Measurements from ENCODE around the gene RFTN1. TPM values are rescaled to one million over a fixed set of nuclear protein-coding genes. Genes with fewer than 3 reads are reported as not detected.

Gene RFTN1
- total and polyA plus RNA-seq, 9 of the 15 experiments (the other 6 are each of a cell fraction or from before 2014, with no cell fraction given), result 0.08 to 0.51 (median 0.11) TPM; not detected in 6

DNA sequence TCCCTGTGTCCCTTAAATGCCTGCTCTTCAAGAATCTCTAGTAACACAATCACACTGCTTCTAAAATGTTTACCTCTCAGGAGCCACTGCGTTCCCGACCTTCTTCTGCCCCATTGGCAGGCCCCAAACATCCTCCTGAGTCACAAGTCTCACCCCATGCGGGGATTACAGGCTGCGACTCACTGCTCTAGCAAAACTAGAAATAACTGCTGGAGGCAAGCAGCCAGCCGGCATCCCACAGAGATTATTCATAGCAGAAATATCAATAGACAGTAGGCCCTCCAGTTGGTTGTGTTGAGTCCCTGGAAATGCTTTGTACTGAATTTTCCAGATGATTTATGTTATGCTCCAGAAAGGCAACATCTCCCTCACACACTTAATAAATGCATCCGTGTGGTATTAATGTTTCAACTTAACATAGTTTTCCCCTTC is 64.8 kb downstream of the RFTN1 start:
- no peak overlapping the region for H3K9ac ChIP-seq (ENCODE audit: insufficient read depth in 1 of 2, low read depth in 2 of 2, low read length in 2 of 2)
- H3K9me3 ChIP-seq (replicated peaks; ENCODE audit: control insufficient read depth, insufficient read depth, low read depth, low read length), result no peaks in the 10 kb centered on the region
- H3K27ac ChIP-seq (ENCODE audit: extremely low read depth, low read depth, low read length), result no peak overlapping the region
- intact Hi-C loops (cut with micrococcal nuclease) (no loop called here), in situ Hi-C loops (cut with MboI) (no loop called here)
- H3K27me3 ChIP-seq (ENCODE audit: control insufficient read depth in 2 of 2, insufficient read depth in 2 of 2, low read length in 2 of 2), result peaks cover 12 to 22% of the 10 kb centered on the region in 2 experiments
- H3K4me1 ChIP-seq (replicated peaks in 1 of 2; ENCODE audit: control insufficient read depth in 2 of 2, insufficient read depth in 2 of 2, low read length in 2 of 2), result no peaks in the 10 kb centered on the region
- ATAC-seq (no peak), DNase-seq (ENCODE audit: extremely low read depth in 1 of 4, low spot score in 3 of 4) (no peak), FAIRE-seq (no peak)
- no peak for TF ChIP-seq EHMT2 (IDR thresholded peaks at IDR 0.05)
- TF ChIP-seq CBX2 (IDR thresholded peaks at IDR 0.05; ENCODE audit: insufficient read depth, low read length, poor library complexity, severe bottlenecking), result no peak
- no peak for TF ChIP-seq ZNF717 (CRISPR knock-in tag; IDR thresholded peaks at IDR 0.05)
- no peak for TF ChIP-seq PHF20 (IDR thresholded peaks at IDR 0.05; ENCODE audit: partially characterized antibody)
- no peak for TF ChIP-seq KAT7 (CRISPR knock-in tag; IDR thresholded peaks at IDR 0.05; ENCODE audit: borderline replicate concordance)
- no peak for TF ChIP-seq FOXA1 (IDR thresholded peaks at IDR 0.05; ENCODE audit: borderline replicate concordance)
- TF ChIP-seq ZNF282 (CRISPR knock-in tag; IDR thresholded peaks at IDR 0.05), result no peak
- no peak for TF ChIP-seq SIN3B (IDR thresholded peaks at IDR 0.05; ENCODE audit: low read depth)
- no peak for TF ChIP-seq CREB1 (IDR thresholded peaks at IDR 0.05)
- TF ChIP-seq CREB1 (CRISPR knock-in tag; IDR thresholded peaks at IDR 0.05), result no peak
- no peak for TF ChIP-seq TAF1 (IDR thresholded peaks at IDR 0.05; ENCODE audit: control insufficient read depth, extremely low read depth, insufficient read depth, low read length, severe bottlenecking)
- no peak for TF ChIP-seq NR2F6 (CRISPR knock-in tag; IDR thresholded peaks at IDR 0.05)
- TF ChIP-seq ZNF232 (CRISPR knock-in tag; IDR thresholded peaks at IDR 0.05), result no peak
- TF ChIP-seq XRCC4 (IDR thresholded peaks at IDR 0.05; ENCODE audit: extremely low read depth, insufficient read depth, insufficient read length), result no peak
- TF ChIP-seq, protein P1, sequence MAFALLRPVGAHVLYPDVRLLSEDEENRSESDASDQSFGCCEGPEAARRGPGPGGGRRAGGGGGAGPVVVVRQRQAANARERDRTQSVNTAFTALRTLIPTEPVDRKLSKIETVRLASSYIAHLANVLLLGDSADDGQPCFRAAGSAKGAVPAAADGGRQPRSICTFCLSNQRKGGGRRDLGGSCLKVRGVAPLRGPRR (CRISPR knock-in tag; IDR thresholded peaks at IDR 0.05), result no peak
- TF ChIP-seq FOXK2 (conservative IDR thresholded peaks at IDR 0.05 in 1 of 2, IDR thresholded peaks at IDR 0.05 in 1 of 2; ENCODE audit: low read depth in 2 of 2), result no peak
- no peak for TF ChIP-seq POLR2B (IDR thresholded peaks at IDR 0.05; ENCODE audit: low read depth, partially characterized antibody)
- TF ChIP-seq RBM14 (IDR thresholded peaks at IDR 0.05; ENCODE audit: borderline replicate concordance, insufficient read depth, low read depth, low read length), result no peak
- TF ChIP-seq DNMT1 (IDR thresholded peaks at IDR 0.05), result no peak
- H4K20me1 ChIP-seq (replicated peaks; ENCODE audit: control insufficient read depth, insufficient read depth, low read length), result no peaks in the 10 kb centered on the region
- ChIA-PET CTCF (ENCODE audit: low intra/inter-chr PET ratio) (no interaction called here), POLR2A (no interaction called here)
- WGBS (ENCODE audit: insufficient coverage, low coverage, missing lambda C conversion rate), result 0% methylated on average over 6 of the region's 6 CpGs
- no peak overlapping the region for H2AFZ ChIP-seq (ENCODE audit: low read depth, low read length)
- no peak overlapping the region for H3K4me2 ChIP-seq (ENCODE audit: insufficient read depth, low read length)
- H3K36me3 ChIP-seq (ENCODE audit: control insufficient read depth, insufficient read depth, low read length), result no peaks in the 10 kb centered on the region
- no peaks in the 10 kb centered on the region for H3K79me2 ChIP-seq (ENCODE audit: control insufficient read depth, insufficient read depth, low read length)
- H3K4me3 ChIP-seq, result no peak overlapping the region
- no TSS peak for BruUV-seq (replicated peaks)
- no peaks in the 10 kb centered on the region for H3K9me1 ChIP-seq (ENCODE audit: control insufficient read depth, insufficient read depth, low read length)
